Hematopoietic multipotent progenitor cell treated with erythropoietin and hydrocortisone succinate and interleukin-3 and kit ligand, for 17 days (in vitro differentiated cells): Measurements from ENCODE around the gene DAGLA.

Experiments used
- DNase-seq: peaks from one replicate; pipeline ENCODE4 v3.0.0-alpha.2; 2015; ENCODE audit warnings: low spot score

DAGLA gene

GRCh38 chr11:61711037-61711436 is 30.8 kb downstream of the DAGLA start:
- DNase-seq = no peak

GRCh38 chr11:61711498-61711897 is 31.3 kb downstream of the DAGLA start:
- no peak for DNase-seq

- DNase-seq = no peak
Observed at GRCh38 chr11:61712314-61712713, 32.1 kb downstream of the DAGLA start.

GRCh38 chr11:61712846-61713245 is 32.7 kb downstream of the DAGLA start:
- no peak for DNase-seq

- no peak for DNase-seq
Observed at GRCh38 chr11:61713464-61713863, 33.3 kb downstream of the DAGLA start.

GRCh38 chr11:61713906-61714305 is 33.7 kb downstream of the DAGLA start:
- DNase-seq = no peak

- no peak for DNase-seq
Observed at GRCh38 chr11:61714316-61714715, 34.1 kb downstream of the DAGLA start.

GRCh38 chr11:61714916-61715315 is 34.7 kb downstream of the DAGLA start:
- DNase-seq = no peak

GRCh38 chr11:61715867-61716266 is 35.7 kb downstream of the DAGLA start:
- DNase-seq = no peak

- no peak for DNase-seq
Observed at GRCh38 chr11:61716478-61717285, 36.5 kb downstream of the DAGLA start.

- DNase-seq = no peak
Observed at GRCh38 chr11:61717286-61718033, 37.3 kb downstream of the DAGLA start.

- DNase-seq = no peak
Observed at GRCh38 chr11:61718046-61718531, 37.9 kb downstream of the DAGLA start.

- DNase-seq = no peak
Observed at GRCh38 chr11:61718621-61719302, 38.6 kb downstream of the DAGLA start.

GRCh38 chr11:61719978-61720377 is 39.8 kb downstream of the DAGLA start:
- no peak for DNase-seq

GRCh38 chr11:61720597-61720996 is 40.4 kb downstream of the DAGLA start:
- no peak for DNase-seq

- DNase-seq = no peak
Observed at GRCh38 chr11:61724437-61724836, 44.2 kb downstream of the DAGLA start.

- no peak for DNase-seq
Observed at GRCh38 chr11:61725781-61726231, 45.6 kb downstream of the DAGLA start.

- no peak for DNase-seq
Observed at GRCh38 chr11:61726775-61727174, 46.6 kb downstream of the DAGLA start.

- no peak for DNase-seq
Observed at GRCh38 chr11:61727401-61727811, 47.2 kb downstream of the DAGLA start.

- DNase-seq = no peak
Observed at GRCh38 chr11:61728066-61728939, 48.1 kb downstream of the DAGLA start.

- no peak for DNase-seq
Observed at GRCh38 chr11:61728940-61729219, 48.7 kb downstream of the DAGLA start.
